Endometrium (tissue), 2 donors: ENCODE results near the gene PHACTR1.
A peak's percentile ranks its signal among the peaks of the same experiment; 100 is the strongest.

ENCODE experiments used
- FAIRE-seq: peaks from 2 replicates; lab custom pipeline; 2012; peaks lifted over from hg19 to GRCh38; lab: Jason Lieb, UNC
- donor health status: control.
- donor health status: control.

Gene PHACTR1

DNA sequence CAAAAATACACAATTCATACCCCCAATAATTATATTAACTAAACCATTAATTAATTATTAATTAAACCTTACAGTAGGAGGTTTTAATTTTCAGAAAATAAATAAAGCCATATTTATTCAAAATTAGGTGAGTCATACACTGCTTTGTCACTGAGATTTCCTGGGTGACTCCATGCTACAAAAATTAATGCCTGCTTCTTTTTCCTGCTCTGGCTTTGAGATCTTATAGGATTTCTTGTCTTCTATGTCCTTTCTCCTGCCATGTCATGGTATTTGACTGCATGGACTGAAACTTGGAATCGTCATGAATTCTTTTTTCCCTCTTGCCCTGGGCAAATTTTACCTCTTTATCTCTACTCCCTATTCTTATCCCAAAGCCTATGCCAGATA, 133.2 kb downstream of the PHACTR1 start:
- no peak for FAIRE-seq

DNA sequence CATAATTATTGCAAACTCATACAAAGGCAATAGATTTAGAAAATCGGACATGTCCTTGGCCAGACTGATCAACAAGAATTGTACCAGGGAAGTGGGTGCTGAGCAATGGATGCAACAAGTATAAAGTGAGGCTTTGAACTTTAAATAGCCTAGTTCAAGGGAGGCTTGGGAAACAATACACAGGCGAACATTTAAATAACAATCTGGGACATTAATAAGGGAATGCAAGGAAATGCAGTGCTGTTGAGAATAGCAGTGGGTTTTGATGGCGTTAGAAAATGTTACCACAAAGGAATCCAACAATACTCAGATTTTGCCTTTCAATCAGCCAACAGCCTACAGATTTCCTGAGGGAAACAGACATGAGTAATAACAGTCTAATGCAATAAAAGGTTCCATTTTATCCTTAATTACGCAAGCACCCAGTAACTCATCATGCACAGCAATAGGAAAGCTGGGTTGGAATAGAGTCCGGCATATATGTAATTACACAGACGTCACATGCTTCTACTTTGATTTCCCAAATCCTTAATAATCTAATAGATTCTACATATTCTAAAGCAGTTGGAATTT, 134.6 kb downstream of the PHACTR1 start:
- FAIRE-seq = no peak

DNA sequence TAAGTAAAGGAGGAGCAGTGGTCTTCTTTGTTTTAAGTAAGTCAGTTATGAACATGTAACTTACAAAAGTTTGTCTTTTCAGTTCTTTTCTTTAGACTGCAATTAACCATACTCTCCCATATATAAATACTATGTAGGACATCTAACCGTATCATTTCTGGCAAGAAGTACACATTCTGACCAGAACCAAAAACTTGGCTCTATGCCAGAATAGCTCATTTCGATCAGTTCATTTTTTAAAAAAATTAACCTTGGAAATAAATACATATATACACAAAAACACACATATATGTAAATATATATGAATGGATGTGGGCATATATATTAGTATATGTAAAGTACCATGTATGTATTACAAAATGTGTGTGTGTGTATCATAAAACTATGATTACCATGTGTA, 145.0 kb downstream of the PHACTR1 start:
- FAIRE-seq = no peak

DNA sequence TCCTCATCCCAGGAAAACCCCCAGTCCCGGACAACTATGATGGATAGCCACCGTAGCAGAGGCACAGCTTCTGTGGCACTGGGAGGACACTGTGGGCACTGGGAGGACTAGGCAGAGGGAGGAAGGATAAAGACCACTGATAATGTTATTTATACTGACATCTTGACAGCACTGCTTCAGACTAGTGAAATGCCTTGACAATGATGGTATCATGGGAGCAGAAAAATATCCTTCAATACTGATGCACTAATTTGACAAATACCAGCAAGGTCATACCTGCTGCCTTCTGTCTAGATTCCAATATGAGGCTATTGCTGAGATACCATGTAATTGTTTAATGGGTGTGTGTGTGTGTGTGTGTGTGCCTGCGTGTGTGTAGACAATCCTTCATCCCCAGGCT, 148.6 kb downstream of the PHACTR1 start:
- FAIRE-seq = no peak

DNA sequence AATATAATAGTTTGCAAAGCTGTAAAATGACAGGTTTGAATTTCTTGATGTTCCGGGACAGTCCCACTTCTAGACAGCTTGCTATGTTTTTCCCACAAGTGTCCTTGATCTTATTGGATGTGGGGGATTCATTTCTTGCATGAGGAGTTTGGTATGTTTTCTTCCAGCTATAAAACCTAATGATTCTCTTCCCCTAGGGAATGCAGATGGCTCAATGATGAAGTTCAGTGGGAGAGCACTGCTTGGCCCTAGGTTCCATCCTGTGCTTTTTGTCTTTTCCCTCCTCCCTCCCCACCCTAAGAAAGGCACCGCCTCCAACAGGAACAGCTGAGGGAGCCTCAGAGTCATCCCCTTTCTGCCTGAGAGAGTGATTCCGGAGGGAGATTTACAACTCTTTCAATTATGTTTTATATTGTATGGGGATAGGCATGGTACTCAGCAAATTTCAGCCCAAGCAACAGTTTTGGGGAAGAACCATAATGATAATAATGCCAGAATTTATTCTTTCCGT, 149.2 kb downstream of the PHACTR1 start:
- FAIRE-seq = no peak

DNA sequence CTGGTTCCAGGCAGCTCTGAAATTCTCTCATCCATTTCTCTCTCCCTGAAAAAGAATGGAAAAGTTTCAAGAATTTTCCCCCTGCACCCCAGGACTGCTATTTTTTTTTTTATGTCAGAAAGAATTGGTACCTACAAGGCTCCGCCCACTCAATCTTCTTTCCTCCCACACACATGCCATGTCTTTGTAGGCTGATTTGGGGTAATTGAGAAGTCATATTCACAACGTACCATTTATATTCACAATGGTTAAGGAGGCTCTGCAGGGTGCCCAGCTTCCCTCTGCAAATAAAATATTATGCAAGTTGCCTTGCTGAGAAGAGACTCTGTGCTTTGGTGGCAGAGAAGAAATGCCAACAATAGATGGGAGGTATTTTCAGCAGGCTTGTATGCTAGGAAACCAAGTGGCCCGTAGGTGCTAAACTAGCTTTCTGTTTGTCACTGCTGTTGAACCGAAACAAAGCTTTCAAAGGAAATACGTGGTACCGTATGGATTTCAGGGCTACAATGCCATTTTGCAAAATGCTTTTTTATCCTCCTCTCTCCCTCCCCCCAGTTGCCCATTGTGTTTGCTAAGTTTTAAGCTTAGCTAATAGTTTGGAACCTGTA, 150.0 kb downstream of the PHACTR1 start:
- no peak for FAIRE-seq

DNA sequence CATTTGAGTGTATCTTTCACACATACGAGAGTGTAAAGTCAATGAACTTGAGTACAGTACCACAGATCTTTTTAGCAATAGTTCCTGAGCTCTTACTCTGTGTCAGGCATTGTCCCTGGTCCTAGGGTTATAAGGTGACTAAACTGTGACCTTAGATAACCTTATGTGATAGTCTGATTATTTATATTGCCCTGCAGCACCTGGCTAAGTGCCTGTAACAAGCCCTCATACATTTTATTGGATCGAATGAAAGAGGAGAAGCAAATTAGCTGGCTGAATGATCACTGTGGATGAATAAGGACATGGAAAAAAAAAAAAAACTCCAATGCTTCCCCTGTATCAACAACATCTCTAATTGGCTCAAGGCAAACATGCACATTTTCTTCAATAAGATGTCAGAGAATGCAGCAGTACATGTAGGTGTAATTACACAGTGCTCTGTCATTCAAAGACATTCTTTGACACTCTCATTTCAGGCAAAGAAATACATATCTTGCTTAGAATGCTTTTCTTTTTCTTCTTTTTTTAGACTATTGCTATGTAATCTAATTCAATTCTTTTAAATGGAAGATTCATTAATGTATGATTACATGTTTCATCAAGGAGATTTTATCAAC, 153.4 kb downstream of the PHACTR1 start:
- no peak for FAIRE-seq

DNA sequence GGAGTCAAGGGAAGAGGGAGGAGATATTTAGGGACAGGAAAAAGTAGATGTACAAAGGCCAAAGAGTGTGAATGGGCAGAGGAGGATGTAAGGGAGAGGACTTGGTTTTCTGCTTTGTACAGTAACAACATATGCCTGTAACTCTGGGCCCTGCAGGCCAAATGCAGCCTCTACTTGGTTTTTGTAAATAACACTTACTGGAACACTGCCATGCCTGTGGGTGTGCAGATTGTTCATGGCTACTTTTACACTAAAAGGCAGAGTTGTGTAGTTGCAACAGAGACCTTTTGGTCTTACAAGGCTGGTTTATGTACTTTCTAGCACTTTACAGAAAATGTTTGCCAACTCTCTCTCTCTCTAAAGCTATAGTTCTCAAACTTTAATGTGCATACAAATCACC, 157.1 kb downstream of the PHACTR1 start:
- FAIRE-seq = no peak

DNA sequence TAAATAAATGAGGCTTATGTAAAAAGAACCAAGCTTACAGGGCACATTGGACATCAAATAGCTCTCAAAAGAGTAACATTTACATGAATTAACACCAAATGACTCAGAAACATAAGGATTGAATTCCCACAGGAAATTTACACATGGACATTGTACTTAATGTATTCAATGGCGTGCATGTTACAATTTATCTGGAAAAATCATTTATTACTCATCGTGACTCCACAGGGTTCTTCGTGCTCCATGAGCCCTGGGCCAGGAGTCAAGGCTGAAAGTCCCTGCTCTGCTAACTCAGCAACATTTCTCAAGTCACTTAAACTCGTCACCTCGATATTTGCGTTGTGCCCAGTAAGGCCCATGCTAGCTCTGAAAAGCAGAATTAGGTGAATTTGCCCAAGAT, 158.5 kb downstream of the PHACTR1 start:
- FAIRE-seq = no peak

DNA sequence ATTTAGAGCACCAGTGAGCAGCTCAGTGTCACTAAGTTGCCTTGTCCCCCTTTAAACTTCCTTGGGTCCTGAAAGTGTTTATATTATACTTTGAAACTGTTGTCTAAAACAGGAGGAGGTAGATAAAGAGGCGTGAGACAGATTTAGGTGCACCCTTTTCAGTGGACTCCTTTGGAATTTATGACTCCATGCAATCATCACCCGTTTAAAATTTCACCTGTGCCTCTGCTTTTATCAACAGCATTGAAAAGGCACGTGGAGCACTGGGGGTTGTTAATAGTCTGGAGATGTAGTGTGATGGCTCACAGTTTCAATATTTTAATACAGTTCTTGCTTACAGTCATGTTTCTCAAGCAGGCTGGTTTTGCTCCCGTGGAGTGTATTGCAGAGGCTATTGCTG, 162.2 kb downstream of the PHACTR1 start:
- no peak for FAIRE-seq

DNA sequence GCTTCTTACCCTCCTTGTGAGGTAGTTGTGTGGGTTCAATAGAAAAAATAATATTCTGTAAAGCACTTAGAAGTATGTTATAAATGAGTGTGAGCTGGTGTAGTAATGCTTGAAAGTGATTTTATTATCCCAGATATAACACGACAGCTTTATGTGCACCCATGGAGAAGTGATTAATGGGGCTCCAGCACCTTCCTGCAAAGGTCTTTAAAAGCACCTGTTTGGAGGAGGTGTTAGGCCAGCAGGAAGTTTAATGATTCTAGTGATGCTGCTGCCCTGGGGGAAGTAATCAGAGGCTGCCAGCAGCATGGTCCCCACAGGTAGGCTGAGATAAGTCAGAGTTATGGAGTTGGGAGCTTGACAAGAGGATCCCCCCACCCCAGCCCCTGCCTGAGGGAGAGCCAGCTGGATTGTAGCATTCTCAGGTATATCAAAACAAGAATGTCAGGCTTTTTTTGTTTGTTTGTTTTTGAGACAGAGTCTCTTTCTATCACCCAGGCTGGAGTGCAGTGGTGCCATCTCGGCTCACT, 166.3 kb downstream of the PHACTR1 start:
- FAIRE-seq = no peak

DNA sequence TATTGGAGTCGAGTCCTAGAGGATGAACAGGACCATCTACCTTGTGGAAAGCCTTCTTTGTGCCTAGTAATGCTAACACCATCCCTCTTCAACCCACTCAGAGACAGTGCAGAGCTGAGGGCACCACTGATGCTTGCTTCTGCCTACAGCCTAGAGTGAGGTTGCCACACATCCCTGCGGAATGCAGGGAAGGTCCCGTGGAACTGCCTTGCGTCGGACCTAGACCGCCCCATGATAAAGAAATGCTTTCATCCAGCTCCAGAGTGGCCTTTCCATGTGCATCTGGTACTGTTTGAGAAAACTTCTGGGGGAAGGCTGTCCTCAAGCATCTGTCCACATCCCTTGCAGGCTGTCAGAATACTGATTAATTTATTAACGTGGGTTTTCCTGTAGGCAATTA, 168.4 kb downstream of the PHACTR1 start:
- no peak for FAIRE-seq

DNA sequence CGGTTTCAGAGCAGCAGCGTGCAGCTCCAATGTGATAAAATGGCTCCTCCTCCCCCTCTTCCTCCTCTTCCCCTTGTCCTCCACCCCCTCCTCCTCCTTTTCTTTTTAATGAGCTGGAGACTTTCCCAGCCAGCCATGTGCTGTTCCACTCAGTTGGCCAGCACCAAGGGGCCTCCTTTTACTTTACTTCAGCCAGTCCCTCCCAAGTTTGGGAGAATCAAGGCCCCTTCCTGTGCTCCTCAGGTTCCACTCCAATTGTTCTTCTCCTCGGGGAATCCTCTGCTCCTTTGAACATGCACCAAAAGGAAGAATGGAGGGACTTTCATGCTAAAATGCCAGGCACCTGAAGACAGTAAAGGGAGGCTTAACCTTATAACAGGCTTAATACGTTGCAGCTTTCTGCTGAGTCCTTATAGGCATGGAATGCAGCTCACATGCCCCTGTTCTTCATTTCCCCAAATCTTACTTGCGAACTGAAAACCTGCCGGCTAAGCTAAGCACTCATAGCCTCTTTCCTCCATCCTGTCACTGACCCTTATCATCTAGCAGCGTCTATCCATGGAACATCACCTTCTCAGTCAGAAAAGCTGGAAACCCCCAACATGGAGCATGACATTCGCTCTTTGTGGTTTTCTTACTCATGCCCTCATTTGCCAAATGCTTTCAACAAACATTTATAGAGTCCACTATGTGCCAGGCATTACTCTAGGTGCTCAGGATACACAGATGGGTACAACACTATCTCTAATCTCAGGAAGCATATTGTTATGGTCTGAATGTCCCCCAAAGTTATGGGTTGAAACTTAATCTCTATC, 170.6 kb downstream of the PHACTR1 start:
- no peak for FAIRE-seq

DNA sequence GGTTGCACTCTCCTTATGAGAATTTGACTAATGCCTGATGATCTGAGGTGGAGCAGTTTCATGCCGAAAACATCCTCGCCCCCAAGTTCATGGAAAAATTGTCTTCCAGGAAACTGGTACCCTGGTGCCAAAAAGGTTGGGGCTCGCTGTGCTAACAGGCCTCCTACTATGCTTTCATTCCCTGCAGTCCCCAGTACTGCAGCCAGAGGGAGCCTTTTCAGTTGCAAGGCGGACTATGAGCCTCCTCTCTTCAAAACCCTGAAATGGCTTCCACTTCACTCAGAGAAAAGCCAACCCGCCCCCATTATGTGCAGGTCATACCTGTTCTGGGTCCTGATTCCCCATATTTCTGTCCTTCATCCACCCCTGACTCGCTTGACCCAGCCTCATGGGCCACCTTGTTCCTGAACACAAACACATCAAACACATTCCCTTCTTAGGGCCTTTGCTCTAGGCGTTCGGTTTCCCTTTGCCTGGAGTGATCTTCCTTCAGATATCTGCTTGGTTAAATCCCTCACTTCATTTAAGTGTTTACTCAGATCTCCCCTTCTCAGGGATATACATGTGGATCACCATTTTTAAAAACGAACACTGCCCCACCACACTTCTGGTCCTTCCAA, 173.7 kb downstream of the PHACTR1 start:
- no peak for FAIRE-seq

DNA sequence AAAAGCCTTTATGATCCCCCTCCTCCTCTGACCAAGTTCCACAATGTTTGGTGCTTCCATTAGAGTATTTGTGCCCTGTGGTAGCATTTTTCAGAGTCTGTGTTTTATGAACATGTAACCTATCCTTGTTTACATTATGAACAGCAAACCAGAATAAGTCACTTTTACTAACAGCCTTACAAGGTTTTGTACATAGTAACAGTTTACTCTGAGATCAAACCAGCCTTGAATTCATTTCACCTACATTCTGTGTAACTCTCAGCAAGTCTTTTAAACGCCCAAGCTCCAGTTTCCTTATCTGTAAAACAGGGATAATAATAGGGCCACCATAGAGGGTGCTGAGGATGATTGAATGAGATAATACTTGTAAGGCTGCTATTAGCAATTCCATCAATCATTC, 175.0 kb downstream of the PHACTR1 start:
- no peak for FAIRE-seq

DNA sequence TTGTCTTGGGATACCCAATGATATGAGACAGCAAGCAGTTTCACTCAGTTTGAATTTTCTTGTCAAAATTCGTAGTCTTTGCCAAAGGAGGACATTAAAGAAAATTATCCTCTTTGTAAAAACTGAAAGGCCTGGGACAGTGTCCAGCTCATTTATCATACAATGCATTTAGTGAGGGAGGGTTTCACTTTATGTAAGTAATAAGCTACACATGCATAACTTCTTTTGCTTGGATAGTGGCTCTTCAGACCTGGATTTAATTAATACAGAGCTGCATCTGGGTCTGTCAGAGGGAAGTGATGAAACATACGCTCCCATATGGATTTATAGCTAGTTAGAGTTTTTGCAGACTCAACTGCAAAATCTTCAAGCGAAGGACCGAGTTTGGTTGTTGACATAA, 175.6 kb downstream of the PHACTR1 start:
- FAIRE-seq = peak; percentile 29

DNA sequence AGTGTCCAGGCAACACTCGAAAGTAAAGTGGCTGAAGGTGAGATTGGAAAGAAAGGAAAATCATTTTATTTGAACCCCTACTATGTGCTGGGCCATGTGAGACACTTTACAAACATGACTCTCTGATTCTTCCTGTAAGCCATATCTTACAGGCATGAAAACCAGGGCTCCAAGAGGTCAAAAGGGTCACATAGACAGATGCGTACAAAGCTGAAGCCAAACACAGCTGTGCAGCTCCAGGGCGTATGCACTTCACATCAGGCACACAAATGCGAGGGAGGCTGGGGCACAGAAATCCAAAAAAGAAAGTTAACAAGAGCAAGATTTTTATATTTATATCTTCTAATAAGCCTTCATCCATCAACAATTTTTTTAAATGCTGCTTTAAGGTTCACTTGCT, 176.5 kb downstream of the PHACTR1 start:
- FAIRE-seq = no peak

DNA sequence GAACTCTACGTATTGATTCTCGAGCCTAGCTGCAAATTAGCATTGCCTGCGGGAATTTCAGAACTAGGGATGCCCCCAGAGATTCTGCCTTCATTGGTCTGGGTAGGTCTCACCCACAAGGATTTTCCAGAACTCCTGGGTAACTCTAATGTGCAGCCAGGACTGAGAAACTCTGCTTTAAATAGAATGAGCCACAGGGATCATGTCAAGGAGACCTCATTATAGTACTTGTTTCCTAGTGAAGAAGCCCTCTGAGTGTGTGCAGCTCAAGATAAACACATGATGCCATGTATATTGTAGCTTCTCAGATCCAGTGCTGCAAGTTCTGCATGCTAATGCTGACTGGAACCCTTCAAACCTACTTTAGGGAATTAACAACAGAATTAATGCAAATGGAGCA, 179.2 kb downstream of the PHACTR1 start:
- FAIRE-seq = no peak

DNA sequence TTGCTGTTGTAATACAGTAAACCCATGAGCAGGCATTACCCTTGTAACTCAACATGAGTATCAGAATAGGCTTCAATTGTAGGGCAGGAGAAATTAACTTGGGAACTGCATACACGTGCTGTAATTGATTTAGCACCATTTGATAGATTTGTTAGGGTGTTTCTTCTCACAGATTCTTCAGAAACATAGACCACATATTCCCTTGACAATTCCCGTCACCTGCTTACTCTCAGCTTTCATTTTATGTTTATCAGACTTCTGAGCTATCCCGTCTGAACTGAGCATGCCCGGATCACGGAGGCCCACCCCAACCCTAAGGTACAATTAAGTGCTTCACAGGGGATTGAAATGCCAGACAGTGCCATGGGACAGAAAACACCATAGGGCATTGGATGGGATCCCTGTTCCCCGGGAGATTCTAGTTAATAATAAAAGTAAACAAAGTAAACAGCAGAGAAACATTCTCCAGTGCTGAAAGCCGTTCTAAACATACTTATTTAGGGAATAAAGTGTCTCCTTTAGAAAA, 179.7 kb downstream of the PHACTR1 start:
- FAIRE-seq = no peak

DNA sequence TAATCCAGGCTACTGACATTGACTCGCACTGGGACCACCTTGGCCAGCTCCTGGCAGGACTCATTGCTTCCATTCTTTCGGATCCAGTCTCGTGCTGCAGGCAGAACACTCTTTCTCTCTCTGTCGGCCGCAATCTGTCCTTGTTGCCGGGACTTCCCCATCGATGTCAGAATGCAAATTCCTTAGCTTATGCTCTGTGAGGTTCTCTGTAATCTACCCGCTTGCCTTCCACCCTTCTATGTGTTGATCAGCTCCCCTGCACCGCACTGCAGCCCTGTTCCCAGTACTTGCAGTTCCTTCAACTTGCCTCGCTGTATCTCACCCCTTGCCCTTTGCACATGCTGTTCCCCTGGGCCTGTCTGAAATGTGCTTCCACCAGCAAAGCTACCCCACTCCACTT, 182.0 kb downstream of the PHACTR1 start:
- no peak for FAIRE-seq

DNA sequence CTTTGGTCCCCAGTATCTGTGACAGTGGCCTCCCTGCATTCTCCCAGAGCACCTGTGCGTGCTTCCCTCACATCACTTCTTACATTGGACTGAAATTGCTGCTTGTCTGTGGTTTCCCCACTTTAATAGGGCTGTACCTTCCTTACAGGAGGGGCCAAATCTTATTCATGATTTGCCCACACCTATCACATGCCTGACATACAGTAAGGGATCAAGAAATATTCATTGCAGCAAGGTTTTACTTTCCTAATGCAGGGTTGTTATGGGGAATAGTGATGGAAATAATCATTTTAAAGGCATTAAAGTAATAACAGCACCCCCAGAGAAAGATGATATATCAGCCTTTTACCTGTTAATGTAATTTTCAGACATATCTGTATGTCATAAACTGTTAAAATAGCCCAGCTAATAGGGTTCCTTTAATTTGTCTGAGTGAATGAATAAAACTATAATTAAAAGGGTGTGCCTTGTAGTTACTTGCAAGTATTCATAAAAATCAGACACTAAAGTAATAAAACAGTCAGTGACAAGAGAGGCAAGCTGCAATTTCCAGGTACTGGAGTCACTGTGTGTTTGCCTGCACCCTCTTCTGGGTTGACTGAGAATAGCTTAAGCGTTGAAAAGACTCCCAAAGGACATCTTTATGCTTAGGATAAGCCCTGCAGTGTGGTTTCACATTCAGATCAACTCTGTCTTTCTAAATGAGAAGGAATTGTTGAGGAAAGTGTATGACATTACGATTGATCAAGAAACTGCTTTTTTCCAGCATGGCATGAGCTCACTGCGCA, 182.7 kb downstream of the PHACTR1 start:
- FAIRE-seq = no peak
